ENCODE measurements around the gene CTNNA2.

Gene CTNNA2

GRCh38 chr2:79612999-79613398, 100.1 kb downstream of the CTNNA2 start:
- no peak for DNase-seq (ENCODE audit: low read depth)

DNA sequence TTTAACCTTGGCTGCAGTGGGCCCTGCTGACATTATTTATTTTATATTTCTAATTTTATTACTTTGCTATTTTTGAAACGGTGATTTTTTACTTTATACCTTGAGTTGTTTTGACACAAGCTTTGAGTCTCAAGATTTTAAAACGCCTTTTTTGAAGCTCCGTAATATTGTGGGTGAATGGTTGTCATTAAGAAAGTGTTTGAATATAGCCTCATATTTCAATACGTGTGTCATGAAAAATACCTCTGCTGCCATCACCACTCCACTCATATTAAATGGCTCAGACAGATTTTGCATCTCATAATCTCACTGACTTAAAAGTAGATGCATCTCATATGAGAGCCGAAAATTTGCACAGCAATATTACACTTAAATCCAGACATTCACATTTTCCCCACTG, 106.6 kb downstream of the CTNNA2 start:
- DNase-seq (ENCODE audit: low read depth): no peak

DNA sequence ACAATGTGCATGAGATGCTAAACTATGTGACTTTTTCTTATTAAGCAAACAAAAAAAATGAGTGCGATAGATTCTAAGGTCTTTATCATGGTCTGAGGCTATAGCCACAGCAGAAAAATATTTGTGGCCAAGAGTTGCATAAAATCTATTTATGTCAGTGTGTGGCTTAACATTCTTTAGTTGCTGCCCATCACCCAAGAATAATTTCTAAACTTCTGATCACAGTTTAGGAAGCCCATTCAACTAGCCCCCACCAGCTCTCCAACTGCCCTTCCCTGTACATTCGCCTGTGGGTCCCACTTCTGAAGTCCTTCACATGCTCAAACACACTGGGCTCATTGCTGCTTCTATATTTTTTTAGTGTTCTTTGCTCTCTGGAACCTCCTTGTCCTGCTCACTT, 107.1 kb downstream of the CTNNA2 start:
- no peak for DNase-seq (ENCODE audit: low read depth)

DNA sequence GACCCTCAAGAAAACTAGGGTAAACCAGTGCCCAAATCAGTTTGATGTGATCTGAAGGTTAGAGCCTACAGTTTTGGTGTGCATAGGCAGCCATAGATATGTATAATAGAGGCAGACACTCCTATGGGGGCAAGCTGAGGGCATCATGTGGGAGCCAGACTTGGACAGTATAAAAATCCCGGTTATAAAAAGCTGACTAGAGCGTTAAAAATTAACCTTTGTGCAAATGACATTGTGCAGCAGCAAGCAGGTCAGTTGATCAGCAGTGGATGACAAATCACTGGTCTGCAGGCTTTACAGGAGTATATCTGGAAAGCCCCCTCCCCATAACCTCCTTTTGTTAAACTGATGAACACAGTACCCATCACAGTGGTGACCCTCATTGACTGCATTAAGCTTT, 107.8 kb downstream of the CTNNA2 start:
- DNase-seq (ENCODE audit: low read depth): no peak

- DNase-seq (ENCODE audit: low read depth): no peak
Measured at GRCh38 chr2:79621252-79621651, 108.4 kb downstream of the CTNNA2 start.

- no peak for DNase-seq (ENCODE audit: low read depth)
Measured at GRCh38 chr2:79621755-79622154, 108.9 kb downstream of the CTNNA2 start.

GRCh38 chr2:79622508-79622907, 109.7 kb downstream of the CTNNA2 start:
- DNase-seq (ENCODE audit: low read depth): no peak

GRCh38 chr2:79627237-79627636, 114.4 kb downstream of the CTNNA2 start:
- no peak for DNase-seq (ENCODE audit: low read depth)

GRCh38 chr2:79630060-79630459, 117.2 kb downstream of the CTNNA2 start:
- no peak for DNase-seq (ENCODE audit: low read depth)

GRCh38 chr2:79630972-79631557, 118.2 kb downstream of the CTNNA2 start:
- DNase-seq (ENCODE audit: low read depth): no peak

GRCh38 chr2:79638410-79638809, 125.6 kb downstream of the CTNNA2 start:
- no peak for DNase-seq (ENCODE audit: low read depth)

- DNase-seq (ENCODE audit: low read depth): no peak
Measured at GRCh38 chr2:79638954-79639353, 126.1 kb downstream of the CTNNA2 start.

GRCh38 chr2:79640001-79640400, 127.2 kb downstream of the CTNNA2 start:
- no peak for DNase-seq (ENCODE audit: low read depth)

GRCh38 chr2:79649531-79649930, 136.7 kb downstream of the CTNNA2 start:
- DNase-seq (ENCODE audit: low read depth): no peak

- DNase-seq (ENCODE audit: low read depth): no peak
Measured at GRCh38 chr2:79660557-79660956, 147.7 kb downstream of the CTNNA2 start.

GRCh38 chr2:79665091-79665490, 152.2 kb downstream of the CTNNA2 start:
- DNase-seq (ENCODE audit: low read depth): no peak

DNA sequence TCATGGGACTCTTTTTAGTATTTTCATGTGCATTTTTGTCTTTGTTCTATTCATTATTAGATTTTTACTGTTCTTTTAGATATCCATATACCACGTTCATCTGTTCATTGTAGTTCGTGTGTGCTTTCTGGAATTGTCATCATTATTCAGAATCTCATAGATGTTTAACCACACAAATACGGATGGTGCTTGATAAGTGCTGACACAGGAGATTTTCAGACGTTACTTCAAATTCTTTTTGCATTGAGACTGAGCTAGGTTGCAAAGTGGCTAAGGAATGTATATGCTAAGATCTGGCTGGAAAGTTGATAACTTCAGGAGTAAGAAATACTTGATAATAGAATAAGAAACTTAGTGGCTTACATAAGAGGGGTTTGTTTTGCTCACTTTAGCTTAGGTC, 153.6 kb downstream of the CTNNA2 start:
- no peak for DNase-seq (ENCODE audit: low read depth)

GRCh38 chr2:79669714-79670113, 156.9 kb downstream of the CTNNA2 start:
- no peak for DNase-seq (ENCODE audit: low read depth)

DNA sequence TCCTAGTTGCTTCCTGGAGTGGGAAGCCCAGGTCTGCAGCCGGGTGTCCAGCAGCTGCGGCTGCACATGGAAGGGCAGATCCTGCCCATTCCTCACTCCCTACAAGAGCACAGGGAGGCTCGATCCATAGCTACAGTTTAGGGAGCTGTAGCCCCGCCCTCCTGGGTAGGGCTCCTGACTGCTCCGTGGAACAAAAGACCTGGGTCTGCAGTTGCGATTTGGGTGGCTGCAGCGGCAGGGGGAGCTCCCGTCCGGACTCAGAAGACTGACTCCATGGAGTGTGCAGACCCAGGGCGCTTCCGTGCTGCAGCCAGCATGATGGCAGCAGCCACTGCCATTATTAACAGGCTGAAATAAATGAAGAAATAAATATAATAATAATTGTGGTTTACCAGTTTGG, 157.3 kb downstream of the CTNNA2 start:
- DNase-seq (ENCODE audit: low read depth): no peak

DNA sequence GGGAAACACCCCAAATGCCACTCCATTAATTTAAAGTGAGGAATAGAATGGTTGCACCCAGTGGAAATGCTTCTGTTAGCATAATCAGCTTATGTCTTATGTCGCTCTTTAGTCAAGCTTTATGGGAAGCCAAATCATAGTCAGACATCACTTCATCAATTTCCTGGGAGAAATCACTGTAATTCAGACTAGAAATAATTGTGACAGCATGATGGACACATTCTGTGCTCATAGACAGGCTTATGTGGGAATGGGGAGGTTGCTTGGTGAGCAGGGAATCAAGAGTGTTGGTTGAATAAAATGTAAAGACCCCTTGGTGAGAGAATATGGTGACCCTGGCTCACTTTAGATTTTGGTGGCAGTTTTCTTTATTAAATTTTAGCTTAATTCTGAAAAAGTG, 174.0 kb downstream of the CTNNA2 start:
- no peak for DNase-seq (ENCODE audit: low read depth)

- DNase-seq (ENCODE audit: low read depth): no peak
Measured at GRCh38 chr2:79695248-79695647, 182.4 kb downstream of the CTNNA2 start.

DNA sequence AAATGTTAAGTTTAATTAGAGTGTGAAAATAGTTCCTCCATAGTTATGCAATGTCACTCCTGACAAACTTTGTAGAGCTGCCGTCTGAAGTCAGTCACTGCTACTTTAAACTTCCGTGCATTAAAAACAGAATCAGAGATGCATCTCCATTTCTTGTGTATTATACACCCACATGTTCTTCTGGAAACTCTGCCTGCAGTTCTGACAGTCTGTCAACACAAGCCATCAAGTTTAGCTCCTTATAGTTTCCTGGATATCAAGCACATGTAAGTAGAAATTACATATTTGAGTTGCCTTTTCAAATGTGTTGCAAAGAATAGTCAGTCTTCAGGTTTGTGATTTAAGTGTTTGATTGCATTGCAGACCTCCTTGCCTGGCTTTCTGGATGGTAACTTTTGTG, 184.3 kb downstream of the CTNNA2 start:
- no peak for DNase-seq (ENCODE audit: low read depth)

GRCh38 chr2:79700651-79701050, 187.8 kb downstream of the CTNNA2 start:
- no peak for DNase-seq (ENCODE audit: low read depth)

- no peak for DNase-seq (ENCODE audit: low read depth)
Measured at GRCh38 chr2:79702905-79703304, 190.1 kb downstream of the CTNNA2 start.

DNA sequence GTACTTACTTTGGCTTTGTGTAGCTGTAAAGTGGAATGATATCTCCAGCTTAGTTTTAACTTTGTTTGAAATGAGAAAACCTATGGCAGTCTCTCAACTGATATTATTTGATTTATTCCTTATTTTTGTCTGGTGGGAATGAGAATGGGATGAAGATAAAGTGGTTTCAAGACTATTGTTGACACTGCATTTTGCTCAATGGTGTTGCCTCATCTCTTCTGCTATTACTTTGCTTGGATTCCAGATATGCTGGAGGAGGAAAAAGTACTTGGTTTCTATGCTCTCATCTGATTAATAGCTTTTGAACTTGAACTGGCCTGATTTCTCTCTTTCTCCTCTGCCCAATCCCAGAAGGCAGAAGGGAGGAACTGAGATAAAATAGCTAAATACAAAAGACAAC, 198.2 kb downstream of the CTNNA2 start:
- no peak for DNase-seq (ENCODE audit: low read depth)
